Measurements from ENCODE around the gene ULBP3. TPM values are rescaled to one million over a fixed set of nuclear protein-coding genes. Genes with fewer than 3 reads are reported as not detected.

The ULBP3 gene
- total RNA-seq, 1 donor from 2014 or later, result 1.7 TPM

GRCh38 chr6:150099546-150099945 lies 30.6 kb upstream of the ULBP3 start:
- no peak overlapping the region for H3K4me3 ChIP-seq
- H3K27ac ChIP-seq, result no peak overlapping the region
- intact Hi-C loops (cut with DNase I), result no loop called here
- no peak for DNase-seq (ENCODE audit: extremely low spot score in 2 of 2)
- H3K27me3 ChIP-seq, result no peaks in the 10 kb centered on the region
- H3K36me3 ChIP-seq, result no peaks in the 10 kb centered on the region
- no peaks in the 10 kb centered on the region for H3K4me1 ChIP-seq
- no peaks in the 10 kb centered on the region for H3K9me3 ChIP-seq
- TF ChIP-seq CTCF (IDR thresholded peaks at IDR 0.05) (no peak), POLR2AphosphoS5 (IDR thresholded peaks at IDR 0.05; ENCODE audit: insufficient read depth in 1 of 2, low read depth in 1 of 2) (no peak), POLR2A (IDR thresholded peaks at IDR 0.05) (no peak)

- intact Hi-C loops (cut with DNase I), result no loop called here
- no peak overlapping the region for H3K27ac ChIP-seq
- H3K27me3 ChIP-seq, result no peaks in the 10 kb centered on the region
- no peaks in the 10 kb centered on the region for H3K4me1 ChIP-seq
- DNase-seq (ENCODE audit: extremely low spot score in 2 of 2), result no peak
- H3K4me3 ChIP-seq, result no peak overlapping the region
- H3K9me3 ChIP-seq, result no peaks in the 10 kb centered on the region
- TF ChIP-seq POLR2AphosphoS5 (IDR thresholded peaks at IDR 0.05; ENCODE audit: insufficient read depth in 1 of 2, low read depth in 1 of 2) (no peak), CTCF (IDR thresholded peaks at IDR 0.05) (no peak), POLR2A (IDR thresholded peaks at IDR 0.05) (no peak)
- no peaks in the 10 kb centered on the region for H3K36me3 ChIP-seq
Observed at GRCh38 chr6:150098155-150098554, 29.2 kb upstream of the ULBP3 start.

DNA sequence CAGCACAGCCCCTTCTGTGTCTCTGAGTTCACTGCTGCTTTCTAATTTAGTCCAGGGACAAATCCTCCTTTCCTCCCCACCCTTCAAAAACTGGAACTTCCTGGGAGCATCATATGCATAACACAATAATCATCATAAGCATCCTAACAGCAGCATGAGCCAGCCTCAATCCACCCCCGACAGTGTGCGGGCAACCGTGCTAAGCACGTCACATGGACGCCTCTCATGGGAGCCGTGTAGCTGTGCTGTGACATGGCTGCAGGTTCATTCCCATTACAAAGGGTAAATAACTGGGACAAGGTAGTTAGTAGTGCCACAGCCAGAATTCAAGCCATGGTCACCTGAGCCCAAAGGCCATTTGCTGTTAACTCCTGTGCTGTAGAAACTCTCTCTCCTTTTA lies 24.5 kb upstream of the ULBP3 start:
- no peak for DNase-seq (ENCODE audit: extremely low spot score in 2 of 2)
- Histone ChIP-seq H3K4me3 (no peak overlapping the region), H3K9me3 (no peaks in the 10 kb centered on the region), H3K36me3 (no peaks in the 10 kb centered on the region), H3K4me1 (no peaks in the 10 kb centered on the region), H3K27me3 (no peaks in the 10 kb centered on the region), H3K27ac (no peak overlapping the region)
- intact Hi-C loops (cut with DNase I), result no loop called here
- TF ChIP-seq POLR2A (IDR thresholded peaks at IDR 0.05), result no peak

GRCh38 chr6:150091476-150091875 lies 22.6 kb upstream of the ULBP3 start:
- no peak overlapping the region for H3K4me3 ChIP-seq
- H3K27ac ChIP-seq, result no peak overlapping the region
- no peaks in the 10 kb centered on the region for H3K9me3 ChIP-seq
- intact Hi-C loops (cut with DNase I), result no loop called here
- no peaks in the 10 kb centered on the region for H3K27me3 ChIP-seq
- H3K4me1 ChIP-seq, result no peaks in the 10 kb centered on the region
- TF ChIP-seq POLR2A (IDR thresholded peaks at IDR 0.05) (no peak), POLR2AphosphoS5 (IDR thresholded peaks at IDR 0.05; ENCODE audit: insufficient read depth in 1 of 2, low read depth in 1 of 2) (no peak), CTCF (IDR thresholded peaks at IDR 0.05) (no peak)
- no peaks in the 10 kb centered on the region for H3K36me3 ChIP-seq
- DNase-seq (ENCODE audit: extremely low spot score in 2 of 2), result no peak

DNA sequence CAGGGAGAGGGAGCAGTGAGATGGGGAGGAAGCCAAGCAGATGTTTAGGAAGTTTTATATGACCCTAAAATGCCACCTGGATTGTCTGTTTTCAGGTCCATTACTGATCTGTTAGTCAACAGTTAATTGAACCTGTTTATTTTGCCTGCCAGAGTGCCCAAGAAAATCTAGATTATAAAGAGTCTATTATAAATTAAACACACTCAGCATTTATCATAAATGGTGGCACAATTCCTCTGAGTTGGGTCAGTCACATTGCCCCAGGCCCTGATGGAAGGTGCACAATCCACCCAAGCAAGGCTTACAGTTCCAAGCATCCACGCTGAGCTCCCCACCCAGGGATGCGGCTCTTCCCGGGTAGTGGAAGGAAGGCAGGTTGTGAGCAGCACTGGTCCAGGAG lies 21.4 kb upstream of the ULBP3 start:
- DNase-seq (ENCODE audit: extremely low spot score in 2 of 2), result no peak
- Histone ChIP-seq H3K4me3 (no peak overlapping the region), H3K9me3 (no peaks in the 10 kb centered on the region), H3K4me1 (no peaks in the 10 kb centered on the region), H3K27ac (no peak overlapping the region), H3K36me3 (no peaks in the 10 kb centered on the region), H3K27me3 (no peaks in the 10 kb centered on the region)
- no peak for TF ChIP-seq CTCF (IDR thresholded peaks at IDR 0.05)
- no peak for TF ChIP-seq POLR2AphosphoS5 (IDR thresholded peaks at IDR 0.05; ENCODE audit: insufficient read depth in 1 of 2, low read depth in 1 of 2)
- TF ChIP-seq POLR2A (IDR thresholded peaks at IDR 0.05), result no peak
- intact Hi-C loops (cut with DNase I), result no loop called here
